Measurements from ENCODE around the gene CBX7.
A peak's percentile ranks its signal among the peaks of the same experiment; 100 is the strongest.

CBX7 gene

GRCh38 chr22:39152511-39153219 lies at the start of gene CBX7:
CBX7 (minus strand) TSS chr22:39152680; CDS start chr22:39152444, 236 bp downstream.
- peak; percentile 91 for DNase-seq

GRCh38 chr22:39197578-39197977 lies 45.1 kb upstream of the CBX7 start:
- no peak for DNase-seq

- DNase-seq, result no peak
These were observed 41.6 kb upstream of the CBX7 start for GRCh38 chr22:39194098-39194497.

- no peak for DNase-seq
These were observed 36.3 kb upstream of the CBX7 start for GRCh38 chr22:39188809-39189208.

GRCh38 chr22:39185601-39186012 lies 33.1 kb upstream of the CBX7 start:
- peak; percentile 83 for DNase-seq

- DNase-seq, result no peak
These were observed 32.4 kb upstream of the CBX7 start for GRCh38 chr22:39184586-39185577.

- DNase-seq, result peak; percentile 81
These were observed 31.6 kb upstream of the CBX7 start for GRCh38 chr22:39183991-39184585.

- DNase-seq, result no peak
These were observed 30.1 kb upstream of the CBX7 start for GRCh38 chr22:39182478-39183030.

GRCh38 chr22:39181778-39182177 lies 29.3 kb upstream of the CBX7 start:
- DNase-seq, result no peak

GRCh38 chr22:39181356-39181755 lies 28.9 kb upstream of the CBX7 start:
- no peak for DNase-seq

- no peak for DNase-seq
These were observed 27.4 kb upstream of the CBX7 start for GRCh38 chr22:39179841-39180335.

GRCh38 chr22:39179401-39179827 lies 26.9 kb upstream of the CBX7 start:
- no peak for DNase-seq

GRCh38 chr22:39178206-39179111 lies 26.0 kb upstream of the CBX7 start:
- no peak for DNase-seq

- DNase-seq, result no peak
These were observed 25.3 kb upstream of the CBX7 start for GRCh38 chr22:39177791-39178190.

- DNase-seq, result no peak
These were observed 24.9 kb upstream of the CBX7 start for GRCh38 chr22:39177456-39177775.

GRCh38 chr22:39176714-39177455 lies 24.4 kb upstream of the CBX7 start:
- DNase-seq, result no peak

GRCh38 chr22:39176143-39176713 lies 23.7 kb upstream of the CBX7 start:
- peak; percentile 84 for DNase-seq

- DNase-seq, result no peak
These were observed 23.1 kb upstream of the CBX7 start for GRCh38 chr22:39175353-39176142.

GRCh38 chr22:39174498-39175352 lies 22.2 kb upstream of the CBX7 start:
- DNase-seq, result peak; percentile 88

All from right hindlimb (tissue), 1 donor.